SU-DHL-6 (cell line): ENCODE results near the gene ACY1.

Experiments
- H2AFZ ChIP-seq: fragments of 200-600 bp; sonication (generic); 2 replicates; pipeline ENCODE4 v1.6.1; 2014; ENCODE audit warnings: low read depth, mild to moderate bottlenecking, moderate library complexity, mixed read lengths, antibody characterized with exemption, low read length; ENCODE audit not compliant: severe bottlenecking
- H3F3A ChIP-seq: fragments of 200-600 bp; shearing (Covaris generic); 2 replicates; pipeline ENCODE4 v1.6.0; 2016; ENCODE audit warnings: antibody characterized with exemption, mild to moderate bottlenecking; ENCODE audit not compliant: insufficient read depth
- H3K27ac ChIP-seq: fragments of 200-600 bp; sonication (generic); 2 replicates; pipeline ENCODE4 v1.5.1; 2016; ENCODE audit warnings: low read depth, mild to moderate bottlenecking, low read length, moderate library complexity, mixed read lengths
- H3K27me3 ChIP-seq: fragments of 200-600 bp; sonication (generic), shearing (Covaris generic); 2 replicates; pipeline ENCODE4 v1.6.0; 2014; ENCODE audit warnings: mild to moderate bottlenecking, low read length
- H3K36me3 ChIP-seq: fragments of 200-600 bp; sonication (generic); 2 replicates; pipeline ENCODE4 v1.6.1; 2014; ENCODE audit warnings: mild to moderate bottlenecking, low read length, mixed read lengths
- H3K4me2 ChIP-seq: fragments of 300-600, 200-600 bp; shearing (Covaris generic), sonication (generic); 2 replicates; pipeline ENCODE4 v1.6.0; 2014; ENCODE audit warnings: low read length, low read depth, mild to moderate bottlenecking; ENCODE audit not compliant: poor library complexity, severe bottlenecking
- H3K4me3 ChIP-seq: fragments of 200-600 bp; sonication (generic); 2 replicates; pipeline ENCODE4 v1.5.1; 2014; ENCODE audit warnings: antibody characterized with exemption, low read length, mild to moderate bottlenecking, mixed read lengths; ENCODE audit not compliant: insufficient read depth, poor library complexity, severe bottlenecking
- H3K79me2 ChIP-seq: fragments of 200-600 bp; sonication (generic); 2 replicates; pipeline ENCODE4 v1.6.1; 2014; ENCODE audit warnings: mild to moderate bottlenecking, low read length, moderate library complexity; ENCODE audit not compliant: insufficient read depth
- H3K9ac ChIP-seq: fragments of 200-600 bp; sonication (generic); 2 replicates; pipeline ENCODE4 v1.7.0; 2014; ENCODE audit warnings: mild to moderate bottlenecking, low read length
- H3K9me2 ChIP-seq: fragments of 200-600 bp; sonication (generic); replicated peaks from 2 replicates; pipeline ENCODE4 v1.6.1; 2014; ENCODE audit warnings: low read length; ENCODE audit not compliant: insufficient read depth
- H3K9me3 ChIP-seq: fragments of 200-600 bp; sonication (generic); 2 replicates; pipeline ENCODE4 v1.6.1; 2014; ENCODE audit warnings: low read length, mixed read lengths; ENCODE audit not compliant: insufficient read depth
- H4K20me1 ChIP-seq: fragments of 200-600 bp; sonication (generic); 2 replicates; pipeline ENCODE4 v1.6.1; 2014; ENCODE audit warnings: low read depth, mild to moderate bottlenecking, antibody characterized with exemption, low read length, moderate library complexity, mixed read lengths
- EZH2phosphoT487 ChIP-seq: fragments of 200-600 bp; sonication (generic), shearing (Covaris generic); conservative IDR thresholded peaks from 2 replicates; pipeline ENCODE4 v1.6.1; 2018; ENCODE audit warnings: mild to moderate bottlenecking, antibody characterized with exemption, low read length, moderate library complexity, mixed read lengths
- TF ChIP-seq, protein P1 (sequence below): fragments of 200-600 bp; sonication (generic); IDR thresholded peaks from one replicate; pipeline ENCODE4 v1.5.1; 2017; ENCODE audit warnings: antibody characterized with exemption, mild to moderate bottlenecking, low read length, moderate library complexity; ENCODE audit not compliant: insufficient read depth, poor library complexity, severe bottlenecking

The ACY1 gene

GRCh38 chr3:52004163-52004787, 20.9 kb downstream of the ACY1 start:
- no peak overlapping the region for H3K4me2 ChIP-seq
- H3F3A ChIP-seq, result no peaks in the 10 kb centered on the region
- no peaks in the 10 kb centered on the region for H3K9me2 ChIP-seq
- no peaks in the 10 kb centered on the region for H3K36me3 ChIP-seq
- H3K9ac ChIP-seq, result no peak overlapping the region
- no peak overlapping the region for H2AFZ ChIP-seq
- H3K27me3 ChIP-seq, result no peaks in the 10 kb centered on the region
- H4K20me1 ChIP-seq, result no peaks in the 10 kb centered on the region
- TF ChIP-seq, protein P1, sequence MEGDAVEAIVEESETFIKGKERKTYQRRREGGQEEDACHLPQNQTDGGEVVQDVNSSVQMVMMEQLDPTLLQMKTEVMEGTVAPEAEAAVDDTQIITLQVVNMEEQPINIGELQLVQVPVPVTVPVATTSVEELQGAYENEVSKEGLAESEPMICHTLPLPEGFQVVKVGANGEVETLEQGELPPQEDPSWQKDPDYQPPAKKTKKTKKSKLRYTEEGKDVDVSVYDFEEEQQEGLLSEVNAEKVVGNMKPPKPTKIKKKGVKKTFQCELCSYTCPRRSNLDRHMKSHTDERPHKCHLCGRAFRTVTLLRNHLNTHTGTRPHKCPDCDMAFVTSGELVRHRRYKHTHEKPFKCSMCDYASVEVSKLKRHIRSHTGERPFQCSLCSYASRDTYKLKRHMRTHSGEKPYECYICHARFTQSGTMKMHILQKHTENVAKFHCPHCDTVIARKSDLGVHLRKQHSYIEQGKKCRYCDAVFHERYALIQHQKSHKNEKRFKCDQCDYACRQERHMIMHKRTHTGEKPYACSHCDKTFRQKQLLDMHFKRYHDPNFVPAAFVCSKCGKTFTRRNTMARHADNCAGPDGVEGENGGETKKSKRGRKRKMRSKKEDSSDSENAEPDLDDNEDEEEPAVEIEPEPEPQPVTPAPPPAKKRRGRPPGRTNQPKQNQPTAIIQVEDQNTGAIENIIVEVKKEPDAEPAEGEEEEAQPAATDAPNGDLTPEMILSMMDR, result peak; percentile 19
- TF ChIP-seq EZH2phosphoT487, result no peak
- no peaks in the 10 kb centered on the region for H3K9me3 ChIP-seq
- H3K4me3 ChIP-seq, result no peak overlapping the region
- no peak overlapping the region for H3K27ac ChIP-seq
- H3K79me2 ChIP-seq, result no peaks in the 10 kb centered on the region

DNA sequence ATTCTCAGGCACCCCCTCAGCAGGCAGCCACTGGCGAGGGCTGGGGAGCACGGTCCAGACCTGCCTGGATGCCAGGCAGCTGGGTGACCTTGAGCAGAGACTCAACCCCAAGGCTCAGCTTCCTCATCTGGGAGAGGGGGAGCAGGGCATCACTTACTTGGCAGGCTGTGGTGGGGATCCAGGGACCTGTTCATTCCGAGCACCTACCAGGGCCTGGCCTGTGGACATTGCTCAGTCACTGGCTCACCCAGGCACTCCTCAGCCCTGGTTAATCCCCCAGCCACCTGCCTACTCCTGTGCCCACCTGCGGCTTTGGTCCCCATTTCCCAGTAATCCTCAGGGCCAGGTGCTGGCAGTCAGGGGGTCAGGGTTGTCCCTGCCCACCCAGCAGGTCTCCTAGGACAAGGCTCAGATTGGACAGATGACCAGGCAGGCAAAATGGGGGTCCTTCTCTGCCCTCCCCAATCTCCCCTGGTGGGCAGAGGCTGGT, 21.6 kb downstream of the ACY1 start:
- H3K4me2 ChIP-seq, result no peak overlapping the region
- TF ChIP-seq, protein P1, result no peak
- H3K9ac ChIP-seq, result no peak overlapping the region
- H4K20me1 ChIP-seq, result no peaks in the 10 kb centered on the region
- H3K36me3 ChIP-seq, result no peaks in the 10 kb centered on the region
- H3K9me3 ChIP-seq, result no peaks in the 10 kb centered on the region
- no peaks in the 10 kb centered on the region for H3K9me2 ChIP-seq
- H2AFZ ChIP-seq, result no peak overlapping the region
- H3K27me3 ChIP-seq, result no peaks in the 10 kb centered on the region
- H3K4me3 ChIP-seq, result no peak overlapping the region
- no peak overlapping the region for H3K27ac ChIP-seq
- H3K79me2 ChIP-seq, result no peaks in the 10 kb centered on the region
- H3F3A ChIP-seq, result no peaks in the 10 kb centered on the region

DNA sequence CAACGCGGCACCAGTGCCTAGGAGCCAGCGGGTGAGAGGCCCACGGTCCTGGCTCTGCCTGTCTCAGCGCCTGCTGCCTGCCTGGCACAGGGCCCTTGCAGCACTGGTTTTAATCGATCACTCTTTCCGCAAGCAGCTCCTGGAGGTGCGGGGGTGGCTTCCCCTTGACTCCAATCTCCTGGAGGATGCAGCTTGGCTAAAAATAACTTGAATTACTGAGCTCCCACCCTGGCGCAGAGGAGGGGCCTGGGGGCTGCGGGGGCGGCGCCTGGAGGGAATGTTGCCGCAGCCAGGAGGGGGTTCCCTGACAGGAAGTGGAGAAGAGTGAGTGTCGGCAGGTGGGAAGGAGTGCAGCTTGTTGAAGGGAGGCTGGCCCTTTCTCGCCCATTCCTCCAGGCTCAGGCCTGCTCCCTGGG, 22.2 kb downstream of the ACY1 start:
- Histone ChIP-seq H3K27ac (no peak overlapping the region), H3K79me2 (no peaks in the 10 kb centered on the region), H2AFZ (no peak overlapping the region), H4K20me1 (no peaks in the 10 kb centered on the region), H3K9me2 (no peaks in the 10 kb centered on the region), H3K27me3 (no peaks in the 10 kb centered on the region), H3K9me3 (no peaks in the 10 kb centered on the region), H3F3A (no peaks in the 10 kb centered on the region), H3K36me3 (no peaks in the 10 kb centered on the region), H3K4me3 (no peak overlapping the region), H3K9ac (no peak overlapping the region), H3K4me2 (no peak overlapping the region)
- TF ChIP-seq EZH2phosphoT487, result no peak
- TF ChIP-seq, protein P1, result no peak
